Myocyte (in vitro differentiated cells): ENCODE measurements around the gene FANK1. TPM values are rescaled to one million over a fixed set of nuclear protein-coding genes. Genes with fewer than 3 reads are reported as not detected.

Experiments used
- DNase-seq: peaks from one replicate; pipeline ENCODE4 v3.0.0-alpha.2; 2012; ENCODE audit warnings: low read depth
- total RNA-seq: library from RNA; depleted of rRNA; stranded (reverse); fragments of >200 nt; gene quantifications from 2 replicates; pipeline ENCODE4 v1.2.3, GENCODE V29; 2014

FANK1 gene
- total RNA-seq, 1 donor from 2014 or later = 2.5 TPM

GRCh38 chr10:126058104-126058503, 161.7 kb downstream of the FANK1 start:
- no peak for DNase-seq

DNA sequence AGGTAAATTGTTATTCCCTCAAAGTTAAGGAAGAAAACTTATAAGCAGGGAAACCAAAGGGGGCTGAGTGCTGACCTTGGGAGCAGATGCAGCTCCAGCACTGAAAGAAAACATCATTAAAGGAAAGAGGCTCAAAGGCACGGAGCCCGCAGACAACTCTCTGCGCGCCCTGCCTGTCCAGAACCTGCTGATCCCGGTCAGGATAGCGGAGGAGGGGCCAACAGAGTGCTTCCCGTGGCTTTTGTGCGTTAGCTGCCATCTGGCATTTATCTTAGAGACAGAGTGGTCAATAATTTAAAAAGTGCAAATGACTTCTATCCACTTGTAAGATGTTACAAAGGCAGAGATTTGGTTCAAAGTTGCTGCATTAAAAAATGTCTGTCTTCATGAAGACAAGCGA, 162.1 kb downstream of the FANK1 start:
- no peak for DNase-seq

Other genes starting within 250 kb of the FANK1 start
- gene TEX36, start 213.4 kb upstream of the FANK1 start, total RNA-seq = not detected in 2 replicates
- 17.3 and 20.7 TPM in 2 replicates for gene EDRF1, start 176.9 kb upstream of the FANK1 start, total RNA-seq
- not detected in 2 replicates for gene MMP21, start 120.7 kb upstream of the FANK1 start, total RNA-seq
- gene UROS, start 73.3 kb upstream of the FANK1 start, total RNA-seq = 94.3 and 106 TPM in 2 replicates
- 74.6 and 74.9 TPM in 2 replicates for gene BCCIP, start 73.0 kb upstream of the FANK1 start, total RNA-seq
- 51.7 and 62.3 TPM in 2 replicates for gene DHX32, start 15.3 kb upstream of the FANK1 start, total RNA-seq